Activated CD4-positive, alpha-beta T cell treated with anti-CD3 and anti-CD28 coated beads for 24 hours (primary cell): ENCODE data around the gene PPP2R5C.

Experiments used
- DNase-seq, 2 donors: peaks; one replicate each; pipeline ENCODE4 v3.0.0-alpha.2; 2020; ENCODE audit warnings: low read depth in 2 of 2

The PPP2R5C gene

GRCh38 chr14:101755591-101756324 lies 5.8 kb upstream of the PPP2R5C start:
- no peak for DNase-seq

GRCh38 chr14:101757064-101757838 lies 4.3 kb upstream of the PPP2R5C start:
- DNase-seq: no peak

DNA sequence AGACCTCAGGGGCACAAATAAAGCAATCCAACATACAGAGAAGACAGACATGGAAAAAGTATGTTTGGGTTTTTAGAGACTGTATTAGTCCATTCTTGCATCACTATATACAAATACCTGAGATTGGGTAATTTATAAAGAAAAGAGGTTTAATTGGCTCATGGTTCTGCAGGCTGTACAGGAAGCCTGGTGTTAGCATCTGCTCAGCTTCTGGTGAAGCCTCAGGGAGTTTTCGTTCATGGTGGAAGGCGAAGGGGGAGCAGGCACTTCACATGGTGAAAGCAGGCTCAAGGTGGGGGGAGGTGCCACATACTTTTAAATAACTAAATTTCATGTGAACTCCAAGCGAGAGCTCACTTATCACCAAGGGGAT lies 3.7 kb upstream of the PPP2R5C start:
- no peak for DNase-seq

DNA sequence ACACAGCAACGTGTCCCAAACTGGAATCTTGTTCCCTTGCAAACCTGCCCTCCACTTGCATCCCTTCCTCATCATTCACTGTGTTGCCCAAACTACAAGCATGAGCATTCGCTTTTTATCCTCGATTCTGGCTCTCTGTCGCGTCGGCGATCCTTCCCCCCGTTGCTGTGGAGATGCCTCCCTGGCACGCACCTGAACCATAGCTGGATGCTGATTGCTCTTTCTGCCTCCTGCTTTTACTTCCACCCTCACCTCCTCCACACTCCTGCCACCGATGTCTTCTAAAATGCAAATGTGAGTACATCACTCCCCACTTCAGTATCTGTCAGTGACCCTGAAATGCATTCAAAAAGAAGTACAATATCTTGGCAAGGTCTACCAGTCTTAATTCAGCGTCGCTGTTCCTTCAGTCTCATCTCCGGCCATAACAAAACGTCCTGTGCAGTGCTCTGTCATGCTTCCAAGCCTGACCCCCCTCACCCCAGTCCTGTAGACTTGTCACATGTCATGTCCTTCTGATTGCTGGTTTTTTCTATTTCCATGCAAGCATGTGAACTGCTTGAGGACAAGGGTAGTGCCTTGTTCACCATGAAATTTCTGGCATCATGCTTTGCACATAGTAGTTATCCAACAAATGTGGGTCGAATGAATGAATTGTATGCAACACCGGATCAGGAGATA lies 2.5 kb upstream of the PPP2R5C start:
- no peak for DNase-seq

GRCh38 chr14:101760138-101761011 lies 1.1 kb upstream of the PPP2R5C start:
- DNase-seq: peak; percentile 94 to 95

DNA sequence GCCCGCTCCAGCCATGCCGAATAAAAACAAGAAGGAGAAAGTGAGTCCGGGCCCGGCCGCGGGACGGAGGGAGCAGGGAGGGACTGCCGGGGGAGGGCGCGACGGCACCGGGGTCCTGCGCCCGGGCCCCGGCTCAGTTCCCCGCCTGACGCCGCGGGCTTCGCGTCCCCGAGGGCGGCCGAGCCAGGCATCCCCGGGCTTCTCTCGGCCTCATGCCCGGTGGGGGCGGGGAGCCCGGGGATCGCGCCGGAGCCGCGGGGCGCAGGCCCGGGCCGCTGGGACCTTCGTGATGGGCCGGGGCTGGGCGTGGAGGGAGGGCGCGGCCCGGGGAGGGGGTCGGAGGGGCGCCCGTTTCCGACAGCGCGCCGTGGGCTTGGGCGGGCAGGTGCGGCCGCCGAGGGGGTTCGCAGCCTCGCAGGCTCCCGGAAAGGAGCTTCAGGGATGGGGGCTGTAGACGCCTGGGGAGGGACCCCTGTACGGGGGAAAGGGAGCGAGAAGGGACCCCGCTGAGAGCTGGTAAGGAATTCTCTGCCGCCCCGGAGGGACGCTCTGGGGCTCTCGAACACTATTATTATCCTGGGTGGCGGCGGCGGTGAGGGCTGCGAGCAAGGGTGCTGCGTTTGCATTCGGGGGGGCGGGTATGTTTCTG lies 496 bp downstream of the PPP2R5C start:
- DNase-seq: no peak

- DNase-seq: no peak
Observed at GRCh38 chr14:101762530-101763101, 1.1 kb downstream of the PPP2R5C start.

DNA sequence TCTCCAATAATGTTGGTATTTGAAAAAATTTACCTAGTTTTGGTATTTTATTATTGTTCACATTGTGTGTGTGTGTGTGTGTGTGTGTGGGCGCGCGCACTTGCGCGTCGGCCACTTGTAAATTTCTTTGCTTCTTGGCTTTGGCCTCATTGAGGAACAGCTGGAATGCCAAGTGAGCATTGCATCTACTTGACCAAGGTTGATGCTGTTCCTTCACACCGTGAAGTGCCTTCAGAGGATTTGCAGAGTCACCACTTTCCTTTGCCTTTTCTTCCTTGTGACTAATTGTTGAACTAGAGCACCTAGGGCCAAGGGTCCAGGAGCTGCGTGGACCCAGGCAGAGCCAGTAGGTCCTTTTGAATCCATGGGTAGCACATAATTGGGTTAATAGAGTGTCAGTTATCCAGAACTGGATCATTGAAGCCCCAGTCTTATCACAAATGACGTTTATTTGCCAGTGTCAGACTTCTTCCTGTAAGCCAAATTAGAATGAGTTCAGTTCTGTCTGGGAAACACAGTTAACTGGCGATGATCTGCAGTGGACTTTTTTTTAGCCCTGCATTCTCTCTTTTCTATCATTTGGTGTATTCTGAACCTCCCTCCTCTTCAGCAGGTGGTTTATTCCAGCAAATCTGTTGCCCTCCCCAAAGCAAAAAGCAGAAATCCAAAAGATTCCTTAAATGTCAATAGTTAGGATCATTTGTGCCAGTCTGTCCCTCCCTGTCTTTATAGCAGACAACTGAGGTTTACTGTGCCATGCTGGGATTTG lies 2.6 kb downstream of the PPP2R5C start:
- DNase-seq: no peak

- no peak for DNase-seq
Observed at GRCh38 chr14:101767618-101768362, 6.3 kb downstream of the PPP2R5C start.

- no peak for DNase-seq
Observed at GRCh38 chr14:101770183-101770582, 8.7 kb downstream of the PPP2R5C start.

- DNase-seq: no peak
Observed at GRCh38 chr14:101772770-101773169, 11.3 kb downstream of the PPP2R5C start.

DNA sequence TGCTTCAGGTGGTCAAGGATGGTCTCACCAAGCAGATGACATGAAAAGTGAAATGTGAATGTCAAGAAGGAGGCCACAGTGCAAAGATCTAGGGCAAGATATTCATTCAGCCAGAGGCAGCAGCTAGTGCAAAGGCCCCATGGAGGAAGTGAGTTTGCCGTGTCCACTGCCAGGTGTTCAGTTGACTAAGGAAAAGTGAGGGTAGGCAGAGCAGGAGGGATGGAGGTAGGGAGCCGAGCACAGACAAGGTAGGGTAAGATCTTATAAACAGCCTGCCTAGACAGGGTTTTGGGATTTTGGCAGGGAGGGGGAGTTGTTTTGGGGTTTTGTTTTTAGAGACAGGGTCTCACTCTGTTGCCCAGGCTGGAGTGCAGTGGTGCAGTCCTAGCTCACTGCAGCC lies 11.9 kb downstream of the PPP2R5C start:
- no peak for DNase-seq

GRCh38 chr14:101774006-101774795 lies 12.7 kb downstream of the PPP2R5C start:
- DNase-seq: no peak

GRCh38 chr14:101774814-101775213 lies 13.3 kb downstream of the PPP2R5C start:
- no peak for DNase-seq

DNA sequence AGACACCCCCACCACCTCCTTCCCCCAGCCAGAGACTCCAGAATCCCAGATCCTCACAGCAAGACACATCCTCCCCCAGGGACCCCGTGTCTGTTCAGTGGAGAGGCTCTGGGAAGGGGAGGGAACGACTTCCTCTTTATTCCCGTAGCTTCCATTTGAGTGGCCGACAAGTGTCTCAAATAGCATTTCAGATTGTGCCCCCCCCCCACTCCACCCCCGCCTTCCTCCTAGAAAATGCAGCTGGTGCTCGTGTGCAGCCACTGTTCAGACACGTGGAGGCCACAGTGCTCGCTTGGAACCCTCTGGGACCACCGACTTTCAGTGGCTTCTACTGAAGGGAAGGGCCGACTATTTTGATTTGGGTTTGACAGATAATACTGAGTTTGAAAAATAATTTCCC lies 14.3 kb downstream of the PPP2R5C start:
- DNase-seq: no peak

DNA sequence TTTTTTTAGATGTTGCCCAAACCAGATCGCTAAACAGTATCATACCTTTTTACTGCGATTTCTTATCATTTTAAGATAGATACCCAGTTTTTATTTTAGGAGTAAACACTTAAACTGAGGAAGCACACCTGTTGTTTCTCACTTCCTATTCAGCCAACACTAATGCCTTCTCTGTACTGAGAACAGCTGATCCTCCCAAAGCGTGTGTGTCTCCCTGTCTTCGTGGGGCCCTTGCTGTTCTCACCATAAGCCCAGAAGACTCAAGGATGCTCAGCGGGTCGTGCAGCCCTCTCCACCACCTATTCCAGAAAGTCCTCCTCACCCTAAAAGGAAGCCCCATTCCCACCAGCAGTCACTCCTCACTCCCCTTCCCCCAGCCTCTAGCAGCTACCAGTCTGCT lies 14.8 kb downstream of the PPP2R5C start:
- no peak for DNase-seq

DNA sequence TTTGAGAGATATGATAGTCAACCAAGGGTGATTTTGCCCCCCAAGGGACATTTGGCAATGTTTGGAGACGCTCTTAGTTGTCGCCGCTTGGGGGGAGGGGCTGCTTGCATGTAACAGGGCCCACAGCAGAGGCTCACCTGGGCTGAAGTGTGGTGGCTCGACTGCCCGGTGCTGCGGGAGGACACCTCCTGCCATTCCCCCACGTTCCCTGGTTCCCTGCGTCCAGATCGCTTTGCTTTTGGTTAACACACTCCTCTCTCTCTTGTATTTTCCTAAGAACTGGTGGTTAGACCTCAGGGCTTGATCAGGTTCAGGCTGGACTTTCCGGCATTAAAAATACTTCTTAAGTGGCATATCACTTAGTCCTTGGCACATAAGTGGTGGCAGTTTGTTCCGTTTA lies 18.9 kb downstream of the PPP2R5C start:
- no peak for DNase-seq

GRCh38 chr14:101780887-101781239 lies 19.4 kb downstream of the PPP2R5C start:
- no peak for DNase-seq
